Measurements from ENCODE around the gene THADA.

DNA sequence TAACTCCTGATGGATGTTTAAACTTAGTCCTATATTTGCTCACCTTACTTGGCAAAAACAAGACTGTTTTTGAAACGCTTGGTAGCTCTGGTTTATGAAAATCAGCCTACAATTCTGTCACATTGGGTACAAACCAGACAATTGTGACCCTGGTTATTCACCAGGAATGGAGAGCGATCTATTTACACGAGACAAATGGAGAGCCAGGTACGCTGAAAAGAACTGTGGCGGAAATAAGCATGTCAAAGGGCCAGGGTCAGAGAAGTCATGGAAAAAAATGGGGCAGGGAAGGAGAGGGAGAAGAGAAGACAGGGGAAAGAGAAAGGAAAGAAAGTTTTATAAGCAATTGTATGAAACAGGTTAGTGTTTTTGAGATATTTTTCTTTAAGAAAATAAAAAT is 250.0 kb downstream of the THADA start:
- TF ChIP-seq, protein P1, sequence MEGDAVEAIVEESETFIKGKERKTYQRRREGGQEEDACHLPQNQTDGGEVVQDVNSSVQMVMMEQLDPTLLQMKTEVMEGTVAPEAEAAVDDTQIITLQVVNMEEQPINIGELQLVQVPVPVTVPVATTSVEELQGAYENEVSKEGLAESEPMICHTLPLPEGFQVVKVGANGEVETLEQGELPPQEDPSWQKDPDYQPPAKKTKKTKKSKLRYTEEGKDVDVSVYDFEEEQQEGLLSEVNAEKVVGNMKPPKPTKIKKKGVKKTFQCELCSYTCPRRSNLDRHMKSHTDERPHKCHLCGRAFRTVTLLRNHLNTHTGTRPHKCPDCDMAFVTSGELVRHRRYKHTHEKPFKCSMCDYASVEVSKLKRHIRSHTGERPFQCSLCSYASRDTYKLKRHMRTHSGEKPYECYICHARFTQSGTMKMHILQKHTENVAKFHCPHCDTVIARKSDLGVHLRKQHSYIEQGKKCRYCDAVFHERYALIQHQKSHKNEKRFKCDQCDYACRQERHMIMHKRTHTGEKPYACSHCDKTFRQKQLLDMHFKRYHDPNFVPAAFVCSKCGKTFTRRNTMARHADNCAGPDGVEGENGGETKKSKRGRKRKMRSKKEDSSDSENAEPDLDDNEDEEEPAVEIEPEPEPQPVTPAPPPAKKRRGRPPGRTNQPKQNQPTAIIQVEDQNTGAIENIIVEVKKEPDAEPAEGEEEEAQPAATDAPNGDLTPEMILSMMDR (IDR thresholded peaks at IDR 0.05), result no peak
- TF ChIP-seq POLR2A (IDR thresholded peaks at IDR 0.05), result no peak
